Astrocyte (in vitro differentiated cells and primary cell): ENCODE data around the gene KRT4.

Experiments used
- EZH2 ChIP-seq: IDR thresholded peaks from 2 replicates; pipeline ENCODE4 v1.6.1; 2012; ENCODE audit warnings: mild to moderate bottlenecking, low read length, inconsistent platforms; ENCODE audit not compliant: insufficient read depth
- TF ChIP-seq, protein P1 (sequence below): IDR thresholded peaks from 2 replicates; pipeline ENCODE4 v1.5.1; 2011; ENCODE audit warnings: low read depth, mild to moderate bottlenecking, inconsistent platforms, low read length, moderate library complexity; ENCODE audit not compliant: insufficient read depth

DNA sequence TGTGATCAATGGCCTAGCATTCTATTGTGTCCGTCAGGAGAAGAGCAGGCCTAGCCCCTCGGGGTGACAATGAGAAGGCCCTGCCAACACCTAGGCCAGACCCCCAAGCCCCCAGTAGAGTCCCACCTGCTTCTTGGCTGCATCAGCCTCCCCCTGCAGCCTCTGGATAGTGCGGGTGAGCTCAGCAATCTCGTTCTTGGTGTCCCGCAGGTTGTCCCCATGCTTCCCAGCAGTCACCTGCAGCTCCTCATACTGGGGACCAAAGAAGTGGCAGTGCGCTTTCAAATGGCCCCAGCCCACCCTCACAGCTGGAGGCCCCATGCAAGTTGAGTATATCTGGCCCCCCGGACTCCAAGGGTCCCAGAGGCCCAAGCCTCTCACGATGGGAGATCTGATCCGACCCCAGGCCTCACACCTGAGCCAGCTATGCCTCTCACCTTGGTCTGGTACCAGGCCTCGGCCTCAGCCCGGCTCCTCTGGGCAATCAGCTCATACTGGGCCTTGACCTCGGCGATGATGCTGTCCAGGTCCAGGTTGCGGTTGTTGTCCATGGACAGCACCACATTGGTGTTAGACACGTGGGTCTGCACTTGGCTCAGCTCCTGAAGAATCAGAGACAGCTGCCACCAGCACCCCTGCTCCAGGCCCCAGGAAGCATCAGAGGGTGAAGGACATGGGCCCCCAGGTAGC is 10.0 kb upstream of the KRT4 start:
- TF ChIP-seq, protein P1, sequence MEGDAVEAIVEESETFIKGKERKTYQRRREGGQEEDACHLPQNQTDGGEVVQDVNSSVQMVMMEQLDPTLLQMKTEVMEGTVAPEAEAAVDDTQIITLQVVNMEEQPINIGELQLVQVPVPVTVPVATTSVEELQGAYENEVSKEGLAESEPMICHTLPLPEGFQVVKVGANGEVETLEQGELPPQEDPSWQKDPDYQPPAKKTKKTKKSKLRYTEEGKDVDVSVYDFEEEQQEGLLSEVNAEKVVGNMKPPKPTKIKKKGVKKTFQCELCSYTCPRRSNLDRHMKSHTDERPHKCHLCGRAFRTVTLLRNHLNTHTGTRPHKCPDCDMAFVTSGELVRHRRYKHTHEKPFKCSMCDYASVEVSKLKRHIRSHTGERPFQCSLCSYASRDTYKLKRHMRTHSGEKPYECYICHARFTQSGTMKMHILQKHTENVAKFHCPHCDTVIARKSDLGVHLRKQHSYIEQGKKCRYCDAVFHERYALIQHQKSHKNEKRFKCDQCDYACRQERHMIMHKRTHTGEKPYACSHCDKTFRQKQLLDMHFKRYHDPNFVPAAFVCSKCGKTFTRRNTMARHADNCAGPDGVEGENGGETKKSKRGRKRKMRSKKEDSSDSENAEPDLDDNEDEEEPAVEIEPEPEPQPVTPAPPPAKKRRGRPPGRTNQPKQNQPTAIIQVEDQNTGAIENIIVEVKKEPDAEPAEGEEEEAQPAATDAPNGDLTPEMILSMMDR = no peak
- TF ChIP-seq EZH2 = no peak
